Measurements from ENCODE around the gene NTHL1.

NTHL1 gene

GRCh38 chr16:2029350-2029749, 18.3 kb downstream of the NTHL1 start:
- H2AFZ ChIP-seq (ENCODE audit: low read length), result no peak overlapping the region
- H3K4me2 ChIP-seq (ENCODE audit: low read depth, low read length), result no peak overlapping the region
- no peaks in the 10 kb centered on the region for H3K9me3 ChIP-seq (replicated peaks; ENCODE audit: insufficient read depth, low read length)
- no peaks in the 10 kb centered on the region for H3K79me2 ChIP-seq (ENCODE audit: low read length)
- H3K4me1 ChIP-seq (ENCODE audit: low read length), result peaks cover 4% of the 10 kb centered on the region; the same call in 1 of the 2 replicates
- no peak for TF ChIP-seq EZH2phosphoT487 (IDR thresholded peaks at IDR 0.05; ENCODE audit: low read length)
- TF ChIP-seq CTCF (IDR thresholded peaks at IDR 0.05; ENCODE audit: low read length), result no peak
- TF ChIP-seq EZH2 (optimal IDR thresholded peaks at IDR 0.05; ENCODE audit: low read depth, low read length), result no peak
- H3K9ac ChIP-seq (ENCODE audit: low read length), result no peak overlapping the region
- no peaks in the 10 kb centered on the region for H4K20me1 ChIP-seq (ENCODE audit: insufficient read depth, low read length)
- no peak overlapping the region for H3K27ac ChIP-seq (ENCODE audit: low read length)
- H3K9me2 ChIP-seq (replicated peaks; ENCODE audit: insufficient read depth, low read length), result no peaks in the 10 kb centered on the region
- H3K4me3 ChIP-seq (ENCODE audit: low read length), result no peak overlapping the region
- peaks cover 44% of the 10 kb centered on the region for H3K27me3 ChIP-seq (replicated peaks; ENCODE audit: insufficient read depth, low read length)
- DNase-seq, result no peak
- H3F3A ChIP-seq (ENCODE audit: insufficient read depth, low read length), result no peaks in the 10 kb centered on the region; the same call in 1 of the 2 replicates
- H3K36me3 ChIP-seq (replicated peaks; ENCODE audit: insufficient read depth, low read length), result no peaks in the 10 kb centered on the region

- H3K27me3 ChIP-seq (replicated peaks; ENCODE audit: insufficient read depth, low read length), result peaks cover 40% of the 10 kb centered on the region
- no peak for TF ChIP-seq CTCF (IDR thresholded peaks at IDR 0.05; ENCODE audit: low read length)
- TF ChIP-seq EZH2 (optimal IDR thresholded peaks at IDR 0.05; ENCODE audit: low read depth, low read length), result no peak
- TF ChIP-seq EZH2phosphoT487 (IDR thresholded peaks at IDR 0.05; ENCODE audit: low read length), result no peak
- no peaks in the 10 kb centered on the region; the same call in 1 of the 2 replicates for H3F3A ChIP-seq (ENCODE audit: insufficient read depth, low read length)
- peaks cover 4% of the 10 kb centered on the region; the same call in 1 of the 2 replicates for H3K4me1 ChIP-seq (ENCODE audit: low read length)
- H3K9ac ChIP-seq (ENCODE audit: low read length), result no peak overlapping the region
- no peaks in the 10 kb centered on the region for H3K9me2 ChIP-seq (replicated peaks; ENCODE audit: insufficient read depth, low read length)
- H3K4me3 ChIP-seq (ENCODE audit: low read length), result no peak overlapping the region
- no peak overlapping the region for H3K4me2 ChIP-seq (ENCODE audit: low read depth, low read length)
- no peak overlapping the region for H3K27ac ChIP-seq (ENCODE audit: low read length)
- H3K9me3 ChIP-seq (replicated peaks; ENCODE audit: insufficient read depth, low read length), result no peaks in the 10 kb centered on the region
- no peaks in the 10 kb centered on the region for H3K79me2 ChIP-seq (ENCODE audit: low read length)
- H3K36me3 ChIP-seq (replicated peaks; ENCODE audit: insufficient read depth, low read length), result no peaks in the 10 kb centered on the region
- no peak for DNase-seq
- no peaks in the 10 kb centered on the region for H4K20me1 ChIP-seq (ENCODE audit: insufficient read depth, low read length)
- H2AFZ ChIP-seq (ENCODE audit: low read length), result no peak overlapping the region
Measured at GRCh38 chr16:2028620-2029220, 18.9 kb downstream of the NTHL1 start.

- no peaks in the 10 kb centered on the region for H3K79me2 ChIP-seq (ENCODE audit: low read length)
- no peaks in the 10 kb centered on the region for H3K9me3 ChIP-seq (replicated peaks; ENCODE audit: insufficient read depth, low read length)
- peaks cover 8% of the 10 kb centered on the region; the same call in 1 of the 2 replicates for H3K4me1 ChIP-seq (ENCODE audit: low read length)
- no peaks in the 10 kb centered on the region for H3K36me3 ChIP-seq (replicated peaks; ENCODE audit: insufficient read depth, low read length)
- no peak overlapping the region for H3K4me3 ChIP-seq (ENCODE audit: low read length)
- H3K9ac ChIP-seq (ENCODE audit: low read length), result no peak overlapping the region
- no peaks in the 10 kb centered on the region for H3K9me2 ChIP-seq (replicated peaks; ENCODE audit: insufficient read depth, low read length)
- no peak overlapping the region for H2AFZ ChIP-seq (ENCODE audit: low read length)
- TF ChIP-seq CTCF (IDR thresholded peaks at IDR 0.05; ENCODE audit: low read length) (no peak), EZH2phosphoT487 (IDR thresholded peaks at IDR 0.05; ENCODE audit: low read length) (no peak), EZH2 (optimal IDR thresholded peaks at IDR 0.05; ENCODE audit: low read depth, low read length) (no peak)
- H3F3A ChIP-seq (ENCODE audit: insufficient read depth, low read length), result no peaks in the 10 kb centered on the region; the same call in 1 of the 2 replicates
- H3K4me2 ChIP-seq (ENCODE audit: low read depth, low read length), result no peak overlapping the region
- peaks cover 39% of the 10 kb centered on the region for H3K27me3 ChIP-seq (replicated peaks; ENCODE audit: insufficient read depth, low read length)
- H3K27ac ChIP-seq (ENCODE audit: low read length), result no peak overlapping the region
- peak; percentile 5 for DNase-seq
- no peaks in the 10 kb centered on the region for H4K20me1 ChIP-seq (ENCODE audit: insufficient read depth, low read length)
Measured at GRCh38 chr16:2028146-2028545, 19.5 kb downstream of the NTHL1 start.

Data from MM.1S (cell line).